Panc1 (cell line): Measurements from ENCODE around the gene FANCD2OS.

Experiments
- POLR2AphosphoS5 ChIP-seq: IDR thresholded peaks from 2 replicates; pipeline ENCODE4 v1.6.1; 2012; ENCODE audit warnings: mild to moderate bottlenecking, low read depth, low read length, moderate library complexity
- SIN3A ChIP-seq: IDR thresholded peaks from 2 replicates; pipeline ENCODE4 v1.6.1; 2012; ENCODE audit warnings: low read depth, mild to moderate bottlenecking, low read length, moderate library complexity, borderline replicate concordance; ENCODE audit not compliant: insufficient read depth
- TCF7L2 ChIP-seq: IDR thresholded peaks from 2 replicates; pipeline ENCODE4 v1.6.1; 2011; ENCODE audit warnings: mild to moderate bottlenecking, low read depth, low read length, inconsistent platforms
- TF ChIP-seq, protein P1 (sequence below): fragments of 450-650 bp; IDR thresholded peaks from 2 replicates; pipeline ENCODE4 v1.5.1; 2017; ENCODE audit warnings: mild to moderate bottlenecking
- TF ChIP-seq, protein P2 (sequence below), 2 experiments: IDR thresholded peaks; 2 replicates each; pipeline ENCODE4 v1.6.1; 2011 to 2012; ENCODE audit warnings: low read depth in 2 of 2, control low read depth in 1 of 2, low read length in 1 of 2, mild to moderate bottlenecking in 1 of 2, moderate library complexity in 1 of 2; ENCODE audit not compliant: insufficient read depth in 1 of 2

DNA sequence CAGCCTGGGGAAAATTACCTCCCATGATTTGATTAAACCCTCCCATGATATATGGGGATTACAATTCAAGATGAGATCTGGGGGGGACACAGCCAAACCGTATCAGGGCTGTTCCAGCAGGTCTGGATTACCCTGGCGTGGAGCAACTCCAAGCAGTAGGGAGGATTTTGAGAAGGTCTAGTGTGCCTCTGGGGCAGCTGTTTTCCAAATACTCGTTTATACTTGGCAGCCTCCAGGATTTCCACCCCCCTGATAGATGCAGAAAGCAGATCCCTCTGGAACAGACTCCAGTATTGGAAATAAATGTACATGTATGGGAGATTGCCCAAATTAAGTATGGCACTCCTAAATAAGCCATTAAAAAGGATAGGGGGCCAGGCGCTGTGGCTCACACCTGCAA lies 49.0 kb upstream of the FANCD2OS start:
- TF ChIP-seq, protein P1, sequence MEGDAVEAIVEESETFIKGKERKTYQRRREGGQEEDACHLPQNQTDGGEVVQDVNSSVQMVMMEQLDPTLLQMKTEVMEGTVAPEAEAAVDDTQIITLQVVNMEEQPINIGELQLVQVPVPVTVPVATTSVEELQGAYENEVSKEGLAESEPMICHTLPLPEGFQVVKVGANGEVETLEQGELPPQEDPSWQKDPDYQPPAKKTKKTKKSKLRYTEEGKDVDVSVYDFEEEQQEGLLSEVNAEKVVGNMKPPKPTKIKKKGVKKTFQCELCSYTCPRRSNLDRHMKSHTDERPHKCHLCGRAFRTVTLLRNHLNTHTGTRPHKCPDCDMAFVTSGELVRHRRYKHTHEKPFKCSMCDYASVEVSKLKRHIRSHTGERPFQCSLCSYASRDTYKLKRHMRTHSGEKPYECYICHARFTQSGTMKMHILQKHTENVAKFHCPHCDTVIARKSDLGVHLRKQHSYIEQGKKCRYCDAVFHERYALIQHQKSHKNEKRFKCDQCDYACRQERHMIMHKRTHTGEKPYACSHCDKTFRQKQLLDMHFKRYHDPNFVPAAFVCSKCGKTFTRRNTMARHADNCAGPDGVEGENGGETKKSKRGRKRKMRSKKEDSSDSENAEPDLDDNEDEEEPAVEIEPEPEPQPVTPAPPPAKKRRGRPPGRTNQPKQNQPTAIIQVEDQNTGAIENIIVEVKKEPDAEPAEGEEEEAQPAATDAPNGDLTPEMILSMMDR = no peak
- no peak for TF ChIP-seq TCF7L2
- TF ChIP-seq, protein P2, sequence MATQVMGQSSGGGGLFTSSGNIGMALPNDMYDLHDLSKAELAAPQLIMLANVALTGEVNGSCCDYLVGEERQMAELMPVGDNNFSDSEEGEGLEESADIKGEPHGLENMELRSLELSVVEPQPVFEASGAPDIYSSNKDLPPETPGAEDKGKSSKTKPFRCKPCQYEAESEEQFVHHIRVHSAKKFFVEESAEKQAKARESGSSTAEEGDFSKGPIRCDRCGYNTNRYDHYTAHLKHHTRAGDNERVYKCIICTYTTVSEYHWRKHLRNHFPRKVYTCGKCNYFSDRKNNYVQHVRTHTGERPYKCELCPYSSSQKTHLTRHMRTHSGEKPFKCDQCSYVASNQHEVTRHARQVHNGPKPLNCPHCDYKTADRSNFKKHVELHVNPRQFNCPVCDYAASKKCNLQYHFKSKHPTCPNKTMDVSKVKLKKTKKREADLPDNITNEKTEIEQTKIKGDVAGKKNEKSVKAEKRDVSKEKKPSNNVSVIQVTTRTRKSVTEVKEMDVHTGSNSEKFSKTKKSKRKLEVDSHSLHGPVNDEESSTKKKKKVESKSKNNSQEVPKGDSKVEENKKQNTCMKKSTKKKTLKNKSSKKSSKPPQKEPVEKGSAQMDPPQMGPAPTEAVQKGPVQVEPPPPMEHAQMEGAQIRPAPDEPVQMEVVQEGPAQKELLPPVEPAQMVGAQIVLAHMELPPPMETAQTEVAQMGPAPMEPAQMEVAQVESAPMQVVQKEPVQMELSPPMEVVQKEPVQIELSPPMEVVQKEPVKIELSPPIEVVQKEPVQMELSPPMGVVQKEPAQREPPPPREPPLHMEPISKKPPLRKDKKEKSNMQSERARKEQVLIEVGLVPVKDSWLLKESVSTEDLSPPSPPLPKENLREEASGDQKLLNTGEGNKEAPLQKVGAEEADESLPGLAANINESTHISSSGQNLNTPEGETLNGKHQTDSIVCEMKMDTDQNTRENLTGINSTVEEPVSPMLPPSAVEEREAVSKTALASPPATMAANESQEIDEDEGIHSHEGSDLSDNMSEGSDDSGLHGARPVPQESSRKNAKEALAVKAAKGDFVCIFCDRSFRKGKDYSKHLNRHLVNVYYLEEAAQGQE (IDR thresholded peaks at IDR 0.05; ENCODE audit: insufficient read depth in 1 of 2, low read depth in 2 of 2, low read length in 1 of 2) = no peak
- no peak for TF ChIP-seq POLR2AphosphoS5
- no peak for TF ChIP-seq SIN3A
